ENCODE results near the gene NKX1-1. TPM values are rescaled to one million over a fixed set of nuclear protein-coding genes. Genes with fewer than 3 reads are reported as not detected.

The NKX1-1 gene
- total RNA-seq, 4 donors from 2014 or later, result not detected

DNA sequence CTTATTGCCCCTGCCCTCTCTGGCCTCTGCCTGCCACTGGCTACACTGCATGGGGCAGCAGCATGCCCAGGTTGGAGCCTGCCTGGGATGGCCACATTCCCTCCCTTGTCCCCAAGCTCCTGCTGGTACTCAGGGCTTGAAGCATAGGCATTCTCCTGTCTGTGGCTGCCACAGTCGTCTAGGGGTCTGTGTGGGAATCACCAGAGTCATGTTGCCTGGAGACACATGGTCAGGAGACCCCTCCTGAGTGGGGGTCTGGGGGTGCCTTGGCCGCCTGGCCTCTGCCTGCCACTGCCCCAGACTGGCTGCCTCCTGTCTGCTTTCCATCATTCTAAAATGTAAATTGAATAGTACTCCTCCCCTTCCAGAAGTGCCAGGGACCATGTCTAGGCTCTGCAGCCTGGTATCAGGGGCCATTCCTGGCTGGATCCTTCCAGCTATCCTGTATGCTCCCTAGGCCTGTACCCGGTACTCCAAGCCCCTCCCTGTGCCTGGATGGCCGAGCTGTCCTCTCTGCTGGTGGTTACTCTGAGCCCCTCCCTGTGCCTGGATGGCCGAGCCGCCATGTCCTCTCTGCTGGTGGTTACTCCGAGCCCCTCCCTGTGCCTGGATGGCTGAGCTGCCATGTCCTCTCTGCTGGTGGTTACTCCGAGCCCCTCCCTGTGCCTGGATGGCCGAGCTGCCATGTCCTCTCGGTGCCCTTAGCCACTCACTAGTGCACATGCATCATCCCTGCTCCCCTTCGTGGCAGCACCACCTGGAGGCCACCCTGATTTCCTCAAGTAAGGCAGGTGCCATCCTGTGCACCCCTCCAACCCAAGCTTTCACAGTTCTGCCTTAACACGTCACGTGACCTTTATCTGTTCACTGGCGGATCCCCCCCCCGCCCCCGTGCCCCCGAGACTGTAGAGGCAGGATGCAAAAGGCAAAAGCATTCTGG, 5.5 kb upstream of the NKX1-1 start:
- 53% methylated on average over 13 of the region's 17 CpGs for WGBS
- Histone ChIP-seq H3K4me3 (no peak overlapping the region), H3K4me1 (peaks cover 20% of the 10 kb centered on the region), H3K27me3 (peaks cover 99% of the 10 kb centered on the region), H3K36me3 (no peaks in the 10 kb centered on the region), H3K27ac (no peak overlapping the region), H3K9me3 (no peaks in the 10 kb centered on the region)
- no peak for TF ChIP-seq POLR2AphosphoS5 (IDR thresholded peaks at IDR 0.05)
- DNase-seq (ENCODE audit: low spot score in 2 of 2), result no peak

DNA sequence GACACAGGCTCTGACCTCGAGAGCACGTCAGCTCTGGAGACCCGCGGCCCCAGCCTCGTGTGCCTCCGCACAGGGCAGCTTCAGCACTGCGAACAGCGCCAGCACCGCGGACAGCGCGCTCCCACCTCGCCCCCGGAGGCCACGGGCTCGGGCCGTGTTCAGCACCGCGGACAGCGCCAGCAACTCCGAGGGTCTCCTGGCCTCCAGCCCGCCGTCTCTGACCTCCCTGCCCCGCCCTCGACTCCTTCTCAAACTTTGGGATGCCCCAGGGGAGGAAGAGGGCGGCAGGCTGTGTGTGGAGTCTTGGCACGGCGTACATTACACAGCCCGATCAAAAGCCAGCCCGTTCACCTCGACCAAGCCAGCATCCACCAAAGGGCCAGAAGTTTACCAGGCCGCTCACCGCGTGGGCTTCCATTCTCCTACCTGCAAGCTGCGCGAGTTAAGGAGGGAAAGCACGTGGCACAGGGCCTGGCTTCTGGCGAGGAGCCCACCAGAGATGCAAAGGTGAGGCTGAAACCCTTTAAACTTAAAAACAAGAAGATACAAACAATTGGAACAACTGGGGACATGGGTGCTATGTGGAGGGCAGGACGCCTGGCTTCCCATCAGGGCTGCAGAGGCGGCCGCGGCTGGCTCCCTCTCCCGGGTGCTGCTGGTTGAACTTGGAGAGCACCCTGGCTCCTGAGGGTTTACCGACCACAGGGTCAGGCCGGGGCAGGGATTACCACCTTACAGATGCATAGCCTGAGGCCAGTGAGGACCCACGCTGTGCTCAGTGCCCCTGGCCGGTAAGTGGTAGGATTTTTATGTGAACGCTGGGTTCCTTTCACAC, 4.5 kb upstream of the NKX1-1 start:
- 35% methylated on average over 13 of the region's 48 CpGs for WGBS
- no peaks in the 10 kb centered on the region for H3K9me3 ChIP-seq
- peak in 1 of 2 donors; percentile 74 for DNase-seq (ENCODE audit: low spot score in 2 of 2)
- peaks cover 99% of the 10 kb centered on the region for H3K27me3 ChIP-seq
- no peaks in the 10 kb centered on the region for H3K36me3 ChIP-seq
- H3K4me1 ChIP-seq, result peaks cover 29% of the 10 kb centered on the region
- no peak overlapping the region for H3K27ac ChIP-seq
- no peak for TF ChIP-seq POLR2AphosphoS5 (IDR thresholded peaks at IDR 0.05)
- TF ChIP-seq, protein P1, sequence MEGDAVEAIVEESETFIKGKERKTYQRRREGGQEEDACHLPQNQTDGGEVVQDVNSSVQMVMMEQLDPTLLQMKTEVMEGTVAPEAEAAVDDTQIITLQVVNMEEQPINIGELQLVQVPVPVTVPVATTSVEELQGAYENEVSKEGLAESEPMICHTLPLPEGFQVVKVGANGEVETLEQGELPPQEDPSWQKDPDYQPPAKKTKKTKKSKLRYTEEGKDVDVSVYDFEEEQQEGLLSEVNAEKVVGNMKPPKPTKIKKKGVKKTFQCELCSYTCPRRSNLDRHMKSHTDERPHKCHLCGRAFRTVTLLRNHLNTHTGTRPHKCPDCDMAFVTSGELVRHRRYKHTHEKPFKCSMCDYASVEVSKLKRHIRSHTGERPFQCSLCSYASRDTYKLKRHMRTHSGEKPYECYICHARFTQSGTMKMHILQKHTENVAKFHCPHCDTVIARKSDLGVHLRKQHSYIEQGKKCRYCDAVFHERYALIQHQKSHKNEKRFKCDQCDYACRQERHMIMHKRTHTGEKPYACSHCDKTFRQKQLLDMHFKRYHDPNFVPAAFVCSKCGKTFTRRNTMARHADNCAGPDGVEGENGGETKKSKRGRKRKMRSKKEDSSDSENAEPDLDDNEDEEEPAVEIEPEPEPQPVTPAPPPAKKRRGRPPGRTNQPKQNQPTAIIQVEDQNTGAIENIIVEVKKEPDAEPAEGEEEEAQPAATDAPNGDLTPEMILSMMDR (IDR thresholded peaks at IDR 0.05), result no peak
- TF ChIP-seq EP300 (IDR thresholded peaks at IDR 0.05), result no peak
- no peak for TF ChIP-seq POLR2A (IDR thresholded peaks at IDR 0.05)
- no peak overlapping the region for H3K4me3 ChIP-seq

DNA sequence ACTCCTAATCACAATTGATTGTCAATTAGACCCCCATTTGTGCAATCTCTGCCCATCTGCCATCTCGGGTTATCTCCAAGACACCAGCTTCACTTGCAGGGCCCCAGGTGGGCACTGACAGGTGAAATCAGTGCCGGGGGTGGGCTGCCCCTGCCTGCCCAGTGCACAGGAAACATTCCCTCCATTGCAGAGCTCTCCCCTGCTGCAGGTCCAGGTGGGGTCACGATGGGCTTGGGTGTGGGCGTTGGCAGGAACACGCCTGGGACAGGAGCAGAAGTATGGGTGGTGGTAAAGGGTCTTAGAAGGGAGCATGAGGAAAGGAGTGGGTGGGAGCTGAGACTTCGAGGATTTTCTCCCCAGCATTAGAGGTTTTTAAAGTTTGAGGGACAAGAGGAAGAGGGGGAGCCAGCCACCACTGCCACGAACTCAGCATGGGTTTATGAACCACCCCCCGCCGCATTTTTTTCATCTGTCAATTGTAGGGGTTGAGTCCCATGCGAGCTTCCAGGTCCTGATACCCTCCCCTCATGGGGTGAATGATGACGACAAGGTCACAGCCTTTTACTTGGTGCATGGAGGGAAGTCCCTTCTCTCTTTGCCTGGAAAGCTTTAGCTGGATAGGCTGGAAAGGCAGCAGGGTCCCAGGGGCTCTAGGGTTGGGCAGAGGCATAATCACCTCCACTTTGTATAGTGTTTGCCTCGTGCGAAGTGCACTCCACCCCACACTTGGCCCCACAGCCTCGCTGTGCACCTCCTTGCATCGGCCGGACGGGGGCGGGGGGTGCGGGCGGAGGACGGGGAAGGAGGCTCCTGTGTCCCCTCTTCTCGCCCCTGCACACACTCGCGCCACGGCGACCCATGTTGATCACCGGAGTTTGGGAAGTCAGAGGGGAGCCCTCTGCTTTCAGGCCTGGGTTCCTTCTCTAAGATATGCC, 3.5 kb upstream of the NKX1-1 start:
- H3K27me3 ChIP-seq, result peaks cover 99% of the 10 kb centered on the region
- no peak overlapping the region for H3K4me3 ChIP-seq
- H3K4me1 ChIP-seq, result peaks cover 34% of the 10 kb centered on the region
- no peaks in the 10 kb centered on the region for H3K36me3 ChIP-seq
- H3K27ac ChIP-seq, result no peak overlapping the region
- no peak for DNase-seq (ENCODE audit: low spot score in 2 of 2)
- no peak for TF ChIP-seq EP300 (IDR thresholded peaks at IDR 0.05)
- TF ChIP-seq, protein P1 (IDR thresholded peaks at IDR 0.05), result no peak
- no peak for TF ChIP-seq POLR2AphosphoS5 (IDR thresholded peaks at IDR 0.05)
- TF ChIP-seq POLR2A (IDR thresholded peaks at IDR 0.05), result no peak
- WGBS, result 55% methylated on average over 12 of the region's 27 CpGs
- no peaks in the 10 kb centered on the region for H3K9me3 ChIP-seq

DNA sequence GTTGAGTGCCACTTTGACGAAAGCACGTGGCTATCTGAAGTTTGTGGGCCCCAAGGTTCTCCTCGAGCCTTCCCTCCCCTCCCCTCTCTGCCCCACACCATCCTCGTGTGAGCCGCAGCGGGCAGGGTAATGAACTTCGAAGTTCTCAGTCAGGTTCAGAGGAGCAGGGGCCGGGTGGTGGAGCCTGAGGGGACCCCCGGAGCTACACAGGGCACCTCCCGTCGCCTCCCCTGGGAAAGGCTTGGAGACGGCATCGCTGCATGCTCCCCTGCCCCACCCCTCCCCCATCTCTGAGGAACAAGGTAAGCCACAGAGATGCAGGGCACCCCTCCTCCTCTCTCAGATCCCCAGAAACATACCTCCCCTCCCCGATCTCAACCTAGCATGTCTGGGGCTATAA, 2.8 kb upstream of the NKX1-1 start:
- H3K4me1 ChIP-seq, result peaks cover 34% of the 10 kb centered on the region
- WGBS, result 36% methylated on average over 13 of the region's 14 CpGs
- no peak overlapping the region for H3K4me3 ChIP-seq
- DNase-seq (ENCODE audit: low spot score in 2 of 2), result no peak
- no peak overlapping the region for H3K27ac ChIP-seq
- no peaks in the 10 kb centered on the region for H3K9me3 ChIP-seq
- H3K27me3 ChIP-seq, result peaks cover 100% of the 10 kb centered on the region
- TF ChIP-seq POLR2AphosphoS5 (IDR thresholded peaks at IDR 0.05) (no peak), EP300 (IDR thresholded peaks at IDR 0.05) (no peak), POLR2A (IDR thresholded peaks at IDR 0.05) (no peak)
- TF ChIP-seq, protein P1 (IDR thresholded peaks at IDR 0.05), result no peak
- no peaks in the 10 kb centered on the region for H3K36me3 ChIP-seq

DNA sequence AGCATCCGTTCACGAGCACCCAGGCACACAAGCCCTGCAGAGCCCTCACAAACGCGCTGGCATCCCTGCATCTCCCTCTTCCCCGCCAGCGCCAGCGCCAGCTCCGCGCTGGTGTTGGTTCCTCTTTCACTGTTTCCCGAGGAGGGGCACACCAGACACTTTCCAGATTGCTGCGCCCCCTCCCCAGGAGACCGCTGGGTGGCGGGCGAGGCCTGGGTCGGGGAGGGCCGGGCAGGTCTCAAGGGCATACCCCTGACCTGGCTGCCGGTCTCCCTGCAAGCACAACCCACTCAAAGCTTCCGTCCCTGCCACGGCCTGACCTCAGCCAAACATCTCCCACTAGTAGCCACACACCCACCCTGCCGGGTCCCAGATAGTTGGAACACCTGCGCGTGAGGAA, 2.2 kb upstream of the NKX1-1 start:
- H3K4me1 ChIP-seq, result peaks cover 34% of the 10 kb centered on the region
- H3K36me3 ChIP-seq, result no peaks in the 10 kb centered on the region
- TF ChIP-seq, protein P1 (IDR thresholded peaks at IDR 0.05), result no peak
- TF ChIP-seq POLR2AphosphoS5 (IDR thresholded peaks at IDR 0.05) (no peak), POLR2A (IDR thresholded peaks at IDR 0.05) (no peak), EP300 (IDR thresholded peaks at IDR 0.05) (no peak)
- WGBS, result 16% methylated on average over 19 of the region's 22 CpGs
- no peaks in the 10 kb centered on the region for H3K9me3 ChIP-seq
- H3K27me3 ChIP-seq, result peaks cover 100% of the 10 kb centered on the region
- H3K27ac ChIP-seq, result no peak overlapping the region
- no peak overlapping the region for H3K4me3 ChIP-seq
- no peak for DNase-seq (ENCODE audit: low spot score in 2 of 2)

All from suprapubic skin (tissue), 4 donors.